Measurements from ENCODE around the gene MOSPD2.

- TF ChIP-seq ZNF138 (tag by site-specific recombination; IDR thresholded peaks at IDR 0.05; ENCODE audit: borderline replicate concordance) (no peak), ZNF335 (tag by site-specific recombination; conservative IDR thresholded peaks at IDR 0.05) (no peak), ZFP41 (tag by site-specific recombination; IDR thresholded peaks at IDR 0.05; ENCODE audit: borderline replicate concordance) (no peak), INSM2 (tag by site-specific recombination; IDR thresholded peaks at IDR 0.05) (no peak)
- TF ChIP-seq, protein P1, sequence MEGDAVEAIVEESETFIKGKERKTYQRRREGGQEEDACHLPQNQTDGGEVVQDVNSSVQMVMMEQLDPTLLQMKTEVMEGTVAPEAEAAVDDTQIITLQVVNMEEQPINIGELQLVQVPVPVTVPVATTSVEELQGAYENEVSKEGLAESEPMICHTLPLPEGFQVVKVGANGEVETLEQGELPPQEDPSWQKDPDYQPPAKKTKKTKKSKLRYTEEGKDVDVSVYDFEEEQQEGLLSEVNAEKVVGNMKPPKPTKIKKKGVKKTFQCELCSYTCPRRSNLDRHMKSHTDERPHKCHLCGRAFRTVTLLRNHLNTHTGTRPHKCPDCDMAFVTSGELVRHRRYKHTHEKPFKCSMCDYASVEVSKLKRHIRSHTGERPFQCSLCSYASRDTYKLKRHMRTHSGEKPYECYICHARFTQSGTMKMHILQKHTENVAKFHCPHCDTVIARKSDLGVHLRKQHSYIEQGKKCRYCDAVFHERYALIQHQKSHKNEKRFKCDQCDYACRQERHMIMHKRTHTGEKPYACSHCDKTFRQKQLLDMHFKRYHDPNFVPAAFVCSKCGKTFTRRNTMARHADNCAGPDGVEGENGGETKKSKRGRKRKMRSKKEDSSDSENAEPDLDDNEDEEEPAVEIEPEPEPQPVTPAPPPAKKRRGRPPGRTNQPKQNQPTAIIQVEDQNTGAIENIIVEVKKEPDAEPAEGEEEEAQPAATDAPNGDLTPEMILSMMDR (tag by site-specific recombination; IDR thresholded peaks at IDR 0.05): no peak
These were observed 49.2 kb downstream of the MOSPD2 start for GRCh38 chrX:14922437-14922836.

Data from HEK293 (cell line).